Right ventricle myocardium superior (tissue), 1 donor: Measurements from ENCODE around the gene DNASE1L1. TPM values are rescaled to one million over a fixed set of nuclear protein-coding genes. Genes with fewer than 3 reads are reported as not detected.
"Not testable (repeated sequence)": the region's sequence is repeated elsewhere in the genome, so short reads cannot be mapped to it uniquely, and the experiment has no call there.

ENCODE experiments used
- ATAC-seq: fragments of 200-7000 bp; cut with Tn5 transposase; one replicate; pipeline ENCODE4 v1.9.1; 2020; ENCODE audit warnings: mild to moderate bottlenecking; ENCODE audit not compliant: poor library complexity
- DNase-seq: peaks from one replicate; pipeline ENCODE4 v3.0.0-alpha.2; 2020
- intact Hi-C: fragments of 100-400 bp; cut with DNase I; formaldehyde crosslinking; loops from one replicate; pipeline ENCODE4 v1.11.2; 2022
- total RNA-seq: library from RNA; stranded (reverse); fragmentation: NEBNext Ultra II Directional; extraction: Animal tissue kit (Norgen Biotek cat#: 25700); gene quantifications from one replicate; pipeline ENCODE4 v1.2.1, GENCODE V29; 2021
- donor health status: DM: no; HTN: yes; CAD: no; lungs with severe emphysema.

DNASE1L1 gene
- total RNA-seq, 1 donor from 2014 or later = 57.7 TPM

GRCh38 chrX:154417157-154417556 lies 8.1 kb upstream of the DNASE1L1 start:
- intact Hi-C loops = no loop called here
- DNase-seq (no peak), ATAC-seq (no peak)

DNA sequence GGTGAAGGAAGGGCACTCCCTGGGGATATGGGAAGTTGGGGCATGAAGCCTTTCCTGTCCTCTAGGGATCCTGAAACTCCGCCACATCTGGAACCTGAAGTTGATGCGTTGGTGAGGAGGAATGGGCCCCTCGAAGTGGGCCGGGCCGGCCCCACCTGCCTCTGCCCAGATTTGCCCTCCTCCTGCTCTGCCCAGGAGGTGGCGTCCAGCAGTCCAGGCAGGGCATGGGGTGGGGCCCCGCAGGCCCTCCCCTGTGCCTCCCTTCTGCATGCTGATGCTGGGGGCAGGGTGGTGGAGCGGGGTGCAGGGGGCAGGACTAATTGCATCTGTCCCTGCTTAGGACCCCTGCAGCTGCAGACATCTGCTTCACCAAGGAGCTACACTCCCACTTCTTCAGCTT lies 4.1 kb upstream of the DNASE1L1 start:
- intact Hi-C loops = no loop called here
- no peak for DNase-seq
- ATAC-seq = no peak

DNA sequence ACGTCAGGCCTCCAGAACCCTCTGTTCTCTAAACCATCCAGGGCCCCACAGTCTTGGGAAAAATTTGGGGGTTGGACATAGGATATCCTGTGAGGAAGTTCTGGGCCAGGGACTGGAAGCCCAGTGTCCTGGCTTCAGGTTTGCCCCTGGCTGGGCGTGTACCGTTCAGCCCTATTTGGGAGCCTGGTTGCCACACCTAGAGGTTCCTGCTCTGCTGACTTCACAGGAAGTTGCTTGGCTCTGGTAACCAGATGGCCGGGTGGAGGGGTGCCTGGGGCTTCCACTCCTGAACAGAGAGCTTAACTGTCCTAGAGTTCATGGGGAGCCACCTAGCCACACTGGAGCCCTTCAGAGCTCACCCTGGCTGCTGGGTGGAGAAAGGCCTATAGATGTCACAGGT lies 3.4 kb upstream of the DNASE1L1 start:
- intact Hi-C loops = no loop called here
- DNase-seq (peak; percentile 49), ATAC-seq (no peak)

- intact Hi-C loops = no loop called here
- DNase-seq (peak; percentile 78), ATAC-seq (peak; percentile 85)
Observed at GRCh38 chrX:154411981-154412340, 2.9 kb upstream of the DNASE1L1 start.

DNA sequence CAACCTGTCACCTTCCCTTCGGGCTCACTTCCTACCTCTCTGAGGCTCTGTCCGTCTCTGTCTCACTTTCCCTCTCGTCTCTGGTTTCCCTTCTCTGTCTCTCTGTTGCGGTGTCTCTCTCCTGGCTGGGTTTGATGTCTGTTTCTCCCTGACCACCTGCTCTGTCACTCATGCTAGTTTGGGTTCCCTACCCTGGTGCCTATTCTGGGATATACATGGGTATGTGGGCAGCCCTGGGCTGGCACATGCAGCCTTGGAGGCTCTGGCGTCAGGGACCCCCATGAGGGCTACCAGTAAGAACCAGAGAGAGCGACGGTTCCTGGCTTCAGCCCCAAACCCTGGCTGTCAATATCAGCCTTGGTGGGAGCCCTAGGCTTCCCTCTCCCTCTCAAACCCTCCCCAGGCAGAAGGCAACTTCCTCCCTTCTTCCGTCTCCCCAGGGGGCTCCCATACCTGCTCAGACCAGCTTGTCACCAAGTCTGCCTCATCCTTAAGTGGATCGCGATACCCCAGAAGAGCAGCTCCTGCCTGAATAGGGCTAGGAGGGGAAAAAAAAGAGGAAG lies 314 bp downstream of the DNASE1L1 start:
- ATAC-seq (no peak), DNase-seq (no peak)
- intact Hi-C loops = loop anchor here (10.0 kb wide), 1 partner anchor 46 kb away; the partner anchor contains the start of gene PLXNA3

DNA sequence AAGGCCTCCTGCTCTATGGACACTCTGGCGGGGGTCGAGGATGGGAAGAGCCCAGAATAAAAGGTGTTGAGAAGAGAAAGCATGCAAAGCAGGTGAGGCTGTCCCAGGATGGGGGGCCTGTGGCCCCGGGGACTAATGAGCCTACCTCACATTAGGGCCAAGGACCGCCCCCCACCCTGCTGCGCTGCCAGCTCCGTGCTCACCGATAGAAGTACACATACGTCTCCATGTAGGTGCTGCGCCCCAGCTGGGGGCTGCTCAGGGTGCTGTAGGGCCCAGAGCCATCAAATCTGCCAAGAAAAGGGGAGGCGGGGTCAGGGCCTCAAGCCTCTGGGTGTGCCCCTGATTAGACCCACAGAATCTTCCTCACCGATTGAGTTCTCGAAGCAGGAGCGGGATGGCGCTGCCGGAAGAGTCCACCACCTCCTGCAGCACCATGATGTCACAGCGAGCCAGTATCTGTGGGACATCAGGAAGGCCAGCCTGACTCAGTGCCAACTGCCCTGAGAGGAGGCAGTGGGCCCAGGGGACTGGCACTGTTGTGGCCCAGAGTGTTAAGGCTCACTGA lies 4.3 kb downstream of the DNASE1L1 start:
- intact Hi-C loops = loop anchor here (10.0 kb wide), 1 partner anchor 50 kb away; the partner anchor contains the start of gene PLXNA3
- no peak for DNase-seq

GRCh38 chrX:154403858-154404257 lies 5.2 kb downstream of the DNASE1L1 start:
- intact Hi-C loops = loop anchor here (10.0 kb wide), 1 partner anchor 51 kb away; the partner anchor contains the start of gene PLXNA3
- DNase-seq = no peak
- no peak for ATAC-seq

More for the DNA sequence above, 4.3 kb downstream of the DNASE1L1 start:
- ATAC-seq = no peak

GRCh38 chrX:154403192-154403591 lies 5.9 kb downstream of the DNASE1L1 start:
- no peak for DNase-seq
- no peak for ATAC-seq

GRCh38 chrX:154402622-154403127 lies 6.4 kb downstream of the DNASE1L1 start:
- intact Hi-C loops = loop anchor here (10.0 kb wide), 1 partner anchor 52 kb away; the partner anchor contains the start of gene PLXNA3
- DNase-seq (no peak), ATAC-seq (no peak)

More at GRCh38 chrX:154403192-154403591, 5.9 kb downstream of the DNASE1L1 start:
- intact Hi-C loops = loop anchor here (10.0 kb wide), 1 partner anchor 52 kb away; the partner anchor contains the start of gene PLXNA3

DNA sequence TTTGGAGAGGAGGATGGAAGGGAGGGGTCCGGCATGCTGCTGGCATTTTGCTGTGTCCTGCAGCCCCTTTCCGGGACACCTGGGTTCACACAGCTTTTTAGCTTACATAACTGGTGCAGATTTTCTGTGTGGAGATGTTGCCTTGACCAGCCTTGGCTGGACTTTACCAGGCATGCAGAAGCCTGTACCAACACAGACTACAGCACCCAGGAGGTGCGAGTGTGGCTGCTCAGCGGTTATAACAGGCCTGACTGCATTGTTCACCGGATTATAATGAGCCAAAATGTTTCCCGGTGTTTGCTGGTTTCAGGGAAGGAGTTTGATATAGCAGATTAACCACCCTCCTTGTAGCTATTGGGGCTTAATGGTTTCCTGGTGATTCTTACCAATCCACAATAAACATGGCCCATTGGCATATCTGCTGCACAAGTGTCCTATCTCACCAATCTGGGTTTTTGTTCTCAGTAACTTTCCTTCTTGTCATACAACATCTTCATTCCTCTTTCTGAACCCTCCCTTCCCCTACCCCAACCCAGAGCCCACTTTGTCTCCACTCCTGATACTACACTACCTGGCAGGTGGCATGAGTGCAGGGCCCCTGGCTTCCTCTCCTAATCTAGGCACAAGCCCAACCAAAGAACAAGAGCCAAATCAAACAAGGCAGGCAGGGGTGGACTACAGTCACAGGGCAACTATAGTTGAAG lies 7.0 kb downstream of the DNASE1L1 start:
- DNase-seq (no peak), ATAC-seq (no peak)
- intact Hi-C loops = loop anchor here (10.0 kb wide), 1 partner anchor 53 kb away; the partner anchor contains the start of gene PLXNA3

GRCh38 chrX:154401045-154401799 lies 7.8 kb downstream of the DNASE1L1 start:
- DNase-seq = no peak
- no peak for ATAC-seq
- intact Hi-C loops = loop anchor here (10.0 kb wide), 1 partner anchor 54 kb away; the partner anchor contains the start of gene PLXNA3

DNA sequence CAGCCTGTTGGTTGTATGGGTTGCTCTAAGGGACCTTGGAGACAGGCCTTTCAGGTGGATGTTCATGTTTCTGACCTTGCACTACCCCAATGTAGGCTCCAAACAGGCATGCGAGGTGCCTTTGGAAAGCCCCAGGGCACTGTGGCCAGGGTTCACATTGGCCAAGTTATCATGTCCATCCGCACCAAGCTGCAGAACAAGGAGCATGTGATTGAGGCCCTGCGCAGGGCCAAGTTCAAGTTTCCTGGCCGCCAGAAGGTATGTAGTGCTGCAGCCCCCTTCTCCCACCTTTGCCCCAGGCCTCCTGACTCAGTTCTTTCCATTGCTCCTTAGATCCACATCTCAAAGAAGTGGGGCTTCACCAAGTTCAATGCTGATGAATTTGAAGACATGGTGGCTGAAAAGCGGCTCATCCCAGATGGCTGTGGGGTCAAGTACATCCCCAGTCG lies 8.7 kb downstream of the DNASE1L1 start:
- not testable (repeated sequence) for ATAC-seq, DNase-seq
- intact Hi-C loops = loop anchor here (10.0 kb wide), 1 partner anchor 54 kb away; the partner anchor contains the start of gene PLXNA3

- intact Hi-C loops = loop anchor here (10.0 kb wide), 1 partner anchor 55 kb away; the partner anchor contains the start of gene PLXNA3
- no peak for ATAC-seq
- DNase-seq = no peak
Observed at GRCh38 chrX:154399527-154400368, 9.3 kb downstream of the DNASE1L1 start.

DNA sequence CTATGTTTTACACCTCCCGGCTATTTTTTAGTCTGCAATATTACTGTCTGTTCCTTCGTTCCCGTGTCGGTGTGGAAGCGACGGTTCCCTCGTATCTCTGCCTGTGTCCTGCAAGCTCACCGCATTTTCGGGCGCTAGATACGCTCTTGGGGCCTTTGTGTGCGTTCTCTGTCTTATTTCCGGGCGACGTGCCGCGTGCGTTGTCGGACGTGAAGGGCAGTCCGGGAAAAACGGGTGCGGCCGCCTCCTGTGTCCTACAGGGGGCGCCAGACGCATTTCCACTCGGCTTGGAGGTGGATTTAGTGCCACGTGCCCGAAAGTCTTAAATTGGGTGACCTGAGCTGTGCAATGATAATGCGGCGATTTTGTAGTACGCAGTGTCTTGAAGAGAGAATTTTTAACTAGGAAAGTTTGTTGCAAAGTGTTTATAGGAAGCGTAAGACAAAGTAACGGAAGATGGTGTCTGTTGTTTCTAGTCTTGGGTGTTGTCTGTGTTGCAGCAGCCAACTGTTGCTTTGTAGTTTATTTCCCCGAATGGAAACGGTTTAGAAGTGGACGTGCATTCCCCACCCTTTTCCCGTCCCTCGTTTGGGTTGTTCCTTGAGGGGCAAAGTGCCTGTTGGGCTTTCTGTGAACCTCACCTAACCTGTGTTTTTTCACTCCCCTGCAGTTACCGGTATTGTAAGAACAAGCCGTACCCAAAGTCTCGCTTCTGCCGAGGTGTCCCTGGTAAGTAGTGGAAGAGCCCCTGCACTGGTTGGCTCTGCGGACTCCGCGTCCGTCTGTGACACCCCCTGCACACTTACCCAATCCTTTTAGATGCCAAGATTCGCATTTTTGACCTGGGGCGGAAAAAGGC lies 10.2 kb downstream of the DNASE1L1 start:
- DNase-seq (peak; percentile 92), ATAC-seq (peak; percentile 71)
- intact Hi-C loops = no loop called here

DNA sequence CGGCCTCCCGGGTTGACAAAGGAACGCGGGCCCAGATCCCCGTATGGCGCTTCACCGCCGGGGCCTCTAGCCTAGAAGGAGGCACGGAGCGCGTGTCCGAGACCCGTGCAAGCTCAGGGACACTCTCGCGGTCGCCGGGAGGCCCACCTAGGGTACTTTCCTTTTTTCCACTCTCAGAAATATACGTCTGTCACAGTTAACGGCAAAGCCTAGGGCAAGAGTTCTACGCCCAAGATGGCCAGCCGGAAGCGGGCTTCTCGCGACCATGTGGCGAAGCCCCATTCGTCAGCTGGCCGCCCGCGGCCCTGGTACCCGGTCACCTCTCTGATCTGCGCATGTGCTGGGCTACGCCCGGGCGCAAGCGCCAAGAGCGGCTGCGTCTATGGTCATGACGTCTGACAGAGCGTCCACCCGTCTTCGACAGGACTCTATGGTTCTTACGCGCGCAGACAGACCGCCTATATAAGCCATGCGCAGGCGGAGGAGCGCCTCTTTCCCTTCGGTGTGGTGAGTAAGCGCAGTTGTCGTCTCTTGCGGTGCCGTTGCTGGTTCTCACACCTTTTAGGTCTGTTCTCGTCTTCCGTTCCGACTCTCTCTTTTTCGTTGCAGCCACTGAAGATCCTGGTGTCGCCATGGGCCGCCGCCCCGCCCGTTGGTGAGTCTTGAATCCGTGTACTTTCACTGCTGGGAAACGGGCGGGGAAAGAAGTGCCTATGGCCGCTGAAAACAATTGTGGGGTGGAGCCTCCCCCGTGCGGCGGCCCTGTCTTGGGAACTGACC lies 11.0 kb downstream of the DNASE1L1 start, which contains the start of gene RPL10:
Gene RPL10 (plus strand): TSS at position 490 of the 780 bp plus-strand sequence. CDS start 143 bp downstream, at position 633.
- intact Hi-C loops = no loop called here
- ATAC-seq = peak; percentile 92
- peak; percentile 95 for DNase-seq
